GM12878 (cell line): Measurements from ENCODE around the gene PDE6C. TPM values are rescaled to one million over a fixed set of nuclear protein-coding genes. Genes with fewer than 3 reads are reported as not detected.

ENCODE experiments used
- ATAC-seq: fragments of 200-7000 bp; cut with Tn5 transposase; 3 replicates; pipeline ENCODE4 v1.9.1; 2020; ENCODE audit warnings: mild to moderate bottlenecking, moderate library complexity
- BruUV-seq: library from RNA; stranded (reverse); fragments of 400-500 nt; replicated peaks from 2 replicates; lab custom pipeline; 2021; lab: Mats Ljungman, UMichigan
- CTCF ChIA-PET: fragments of 300-600 bp; sonication (Branson Sonifier 250); formaldehyde crosslinking; extraction: SDS; loops from one replicate; lab custom pipeline; 2021; ENCODE audit warnings: inconsistent platforms; lab: Yijun Ruan, JAX
- POLR2A ChIA-PET: fragments of 350-600 bp; formaldehyde crosslinking; extraction: SDS; loops from one replicate; lab custom pipeline; 2021; ENCODE audit warnings: inconsistent platforms; lab: Charles Lee
- RAD21 ChIA-PET: fragments of 300-600 bp; sonication (Branson Sonifier 250); formaldehyde crosslinking; loops from one replicate; lab custom pipeline; 2023; ENCODE audit warnings: antibody characterized with exemption; ENCODE audit not compliant: unreplicated experiment; lab: Charles Lee
- SMC1A ChIA-PET: fragments of 300-600 bp; sonication (Branson Sonifier 250); formaldehyde crosslinking; loops from one replicate; lab custom pipeline; 2023; ENCODE audit not compliant: unreplicated experiment, uncharacterized antibody; lab: Charles Lee
- DNase-seq: peaks from one replicate; pipeline ENCODE4 v3.0.0-alpha.2; 2011; ENCODE audit warnings: low read depth, low spot score
- FAIRE-seq: peaks from 3 replicates; lab custom pipeline; 2011; peaks lifted over from hg19 to GRCh38; lab: Jason Lieb, UNC
- H2AFZ ChIP-seq: 2 replicates; pipeline ENCODE4 v1.6.0; 2011; ENCODE audit warnings: low read depth, low read length, control low read depth; ENCODE audit not compliant: control insufficient read depth
- H3K27ac ChIP-seq: 2 replicates; pipeline ENCODE4 v1.5.1; 2011; ENCODE audit warnings: control low read depth; ENCODE audit not compliant: control insufficient read depth, insufficient read depth
- H3K27me3 ChIP-seq, 2 experiments: replicated peaks in 1 of 2; 2 replicates each; pipeline versions ENCODE4 v1.6.0 to v1.6.1; 2011; ENCODE audit warnings: low read length in 1 of 2; ENCODE audit not compliant: control insufficient read depth in 2 of 2, insufficient read depth in 2 of 2
- H3K36me3 ChIP-seq, 2 experiments: 2 replicates each; pipeline ENCODE4 v1.5.1; 2011; ENCODE audit warnings: low read length in 1 of 2; ENCODE audit not compliant: control insufficient read depth in 2 of 2, insufficient read depth in 2 of 2
- H3K4me1 ChIP-seq: 2 replicates; pipeline ENCODE4 v1.6.1; 2011; ENCODE audit warnings: mild to moderate bottlenecking, low read length, moderate library complexity, mixed read lengths; ENCODE audit not compliant: control insufficient read depth, insufficient read depth
- H3K4me2 ChIP-seq: 2 replicates; pipeline ENCODE4 v1.6.0; 2011; ENCODE audit warnings: control low read depth; ENCODE audit not compliant: control insufficient read depth, insufficient read depth
- H3K4me3 ChIP-seq: fragments of 200-600 bp; sonication (generic); 2 replicates; pipeline ENCODE4 v1.5.1; 2016
- H3K79me2 ChIP-seq: 2 replicates; pipeline ENCODE4 v1.6.0; 2011; ENCODE audit warnings: low read length; ENCODE audit not compliant: control insufficient read depth, insufficient read depth
- H3K9ac ChIP-seq: 2 replicates; pipeline ENCODE4 v1.8.0; 2011; ENCODE audit warnings: low read length, control low read depth, mixed read lengths; ENCODE audit not compliant: control insufficient read depth, insufficient read depth
- H3K9me3 ChIP-seq: replicated peaks from 3 replicates; pipeline ENCODE4 v1.5.1; 2011; ENCODE audit warnings: mild to moderate bottlenecking, low read length; ENCODE audit not compliant: control insufficient read depth, insufficient read depth
- H4K20me1 ChIP-seq: 2 replicates; pipeline ENCODE4 v1.6.0; 2011; ENCODE audit not compliant: control insufficient read depth, insufficient read depth
- BRCA1 ChIP-seq: IDR thresholded peaks from 2 replicates; pipeline ENCODE4 v1.6.1; 2011; ENCODE audit warnings: low read depth, low read length, improper control_type of control experiment
- CTCF ChIP-seq, 3 experiments: IDR thresholded peaks in 2 of 3; conservative IDR thresholded peaks in 1 of 3; 2 replicates each; pipeline ENCODE4 v1.5.1; 2011; ENCODE audit warnings: low read depth in 3 of 3, low read length in 3 of 3, mild to moderate bottlenecking in 3 of 3, control low read depth in 2 of 3, moderate library complexity in 2 of 3, inconsistent platforms in 1 of 3, mixed read lengths in 1 of 3; ENCODE audit not compliant: control insufficient read depth in 2 of 3, insufficient read depth in 1 of 3; ENCODE audit errors: extremely low read depth in 1 of 3
- E4F1 ChIP-seq: fragments of 450-650 bp; IDR thresholded peaks from 2 replicates; pipeline ENCODE4 v1.6.1; 2018; ENCODE audit warnings: borderline replicate concordance, mild to moderate bottlenecking; ENCODE audit not compliant: partially characterized antibody
- IRF5 ChIP-seq: fragments of 450-650 bp; IDR thresholded peaks from 2 replicates; pipeline ENCODE4 v1.6.1; 2017; ENCODE audit warnings: borderline replicate concordance
- PAX5 ChIP-seq: IDR thresholded peaks from 2 replicates; pipeline ENCODE4 v1.6.1; 2011; ENCODE audit warnings: low read depth, low read length, borderline replicate concordance
- RFX5 ChIP-seq: IDR thresholded peaks from 2 replicates; pipeline ENCODE4 v1.6.1; 2011; ENCODE audit warnings: low read depth, low read length, improper control_type of control experiment
- SKIL ChIP-seq: fragments of 450-650 bp; IDR thresholded peaks from 2 replicates; pipeline ENCODE4 v1.6.1; 2017; ENCODE audit warnings: mild to moderate bottlenecking, low read depth, inconsistent platforms; ENCODE audit not compliant: poor library complexity, severe bottlenecking
- WGBS: methylation state at CpG from one replicate; pipeline ENCODE4 v1.1.6; 2016; ENCODE audit warnings: low lambda C conversion rate; ENCODE audit not compliant: insufficient replicate concordance, insufficient coverage; ENCODE audit errors: missing lambda C conversion rate; 5-methylcytosine and 5-hydroxymethylcytosine counted together
- in situ Hi-C: fragments of 300-500 bp; cut with MboI; formaldehyde crosslinking; loops from 9 replicates; pipeline ENCODE4 v1.14.3; 2018; ENCODE audit warnings: mixed read lengths
- intact Hi-C: fragments of 100-400 bp; cut with micrococcal nuclease; formaldehyde crosslinking; loops from one replicate; pipeline ENCODE4 v1.14.2; 2022; ENCODE audit not compliant: unreplicated experiment
- polyA plus RNA-seq, 11 experiments: library from polyadenylated mRNA; depleted of rRNA in 4 of 11; unstranded in 6 of 11; stranded (reverse) in 5 of 11; fragments of >200 nt; fragmentation: Nextera tagmentation in 4 of 11; fragmentation: Illumina TruSeq in 1 of 11; extraction: Ambion mirVana in 4 of 11; extraction: Trizol in 1 of 11; gene quantifications; 1 replicate in 1 of 11; 2 replicates in 10 of 11; pipeline versions ENCODE4 v1.2.1 to v1.2.3, GENCODE V29; 2011 to 2016; ENCODE audit warnings: inconsistent platforms in 2 of 11, missing spikeins in 2 of 11, low read depth in 1 of 11
- total RNA-seq, 4 experiments: library from RNA; depleted of rRNA in 3 of 4; stranded (reverse); fragments of >200 nt in 3 of 4; fragmentation: Illumina TruSeq in 1 of 4; extraction: Trizol in 1 of 4; gene quantifications; 2 replicates each; pipeline versions ENCODE4 v1.2.1 to v1.2.3, GENCODE V29; 2013 to 2021

PDE6C gene
- total and polyA plus RNA-seq, 10 of the 15 experiments (the other 5 are each of a cell fraction or from before 2014, with no cell fraction given) = not detected

GRCh38 chr10:93596539-93596938 lies 15.8 kb upstream of the PDE6C start:
- no peak overlapping the region for H3K4me2 ChIP-seq
- intact Hi-C loops (no loop called here), in situ Hi-C loops (no loop called here)
- H3K36me3 ChIP-seq = no peaks in the 10 kb centered on the region
- ATAC-seq (no peak), DNase-seq (no peak), FAIRE-seq (no peak)
- CTCF ChIA-PET = no interaction called here
- H3K79me2 ChIP-seq = no peaks in the 10 kb centered on the region
- no peaks in the 10 kb centered on the region for H3K4me1 ChIP-seq
- TF ChIP-seq PAX5 (no peak), CTCF (IDR thresholded peaks at IDR 0.05 in 2 of 3, conservative IDR thresholded peaks at IDR 0.05 in 1 of 3; ENCODE audit: control insufficient read depth in 2 of 3, extremely low read depth in 1 of 3, insufficient read depth in 1 of 3, low read depth in 3 of 3, low read length in 3 of 3) (peak in 1 of 3 experiments; percentile 16; a peak in 1 of 6 replicates)
- RAD21 ChIA-PET = no interaction called here
- no peak overlapping the region for H3K27ac ChIP-seq
- no peaks in the 10 kb centered on the region for H4K20me1 ChIP-seq
- SMC1A ChIA-PET = no interaction called here
- no TSS peak for BruUV-seq
- no peaks in the 10 kb centered on the region for H3K9me3 ChIP-seq
- H3K9ac ChIP-seq = no peak overlapping the region
- H3K27me3 ChIP-seq = peaks cover 0 to 3% of the 10 kb centered on the region in 2 experiments; a peak in 3 of 4 replicates
- POLR2A ChIA-PET = no interaction called here
- WGBS = 78% methylated on average over 4 of the region's 4 CpGs
- H2AFZ ChIP-seq = no peak overlapping the region
- H3K4me3 ChIP-seq = no peak overlapping the region

- WGBS = 19% methylated on average over 1 of the region's 1 CpG
- ChIA-PET RAD21 (no interaction called here), SMC1A (no interaction called here), CTCF (no interaction called here), POLR2A (no interaction called here)
- DNase-seq = no peak
- Histone ChIP-seq H3K79me2 (no peaks in the 10 kb centered on the region), H3K27ac (no peak overlapping the region), H3K9me3 (no peaks in the 10 kb centered on the region), H3K4me1 (no peaks in the 10 kb centered on the region), H4K20me1 (no peaks in the 10 kb centered on the region), H3K36me3 (no peaks in the 10 kb centered on the region), H3K9ac (no peak overlapping the region), H3K4me2 (no peak overlapping the region), H2AFZ (no peak overlapping the region), H3K27me3 (peaks cover 0 to 4% of the 10 kb centered on the region in 2 experiments; a peak in 3 of 4 replicates), H3K4me3 (no peak overlapping the region)
- ATAC-seq = no peak
- in situ Hi-C loops = no loop called here
- FAIRE-seq = no peak
- no TSS peak for BruUV-seq
- intact Hi-C loops = no loop called here
- TF ChIP-seq IRF5 (no peak), E4F1 (no peak), SKIL (no peak), RFX5 (no peak), BRCA1 (no peak)
Measured at GRCh38 chr10:93597075-93597599, 15.2 kb upstream of the PDE6C start.
